HEK293 (cell line): ENCODE data around the gene S100A8.

ENCODE experiments used
- CTCF ChIA-PET: fragments of 350-600 bp; formaldehyde crosslinking; extraction: SDS; loops from one replicate; lab custom pipeline; 2021; ENCODE audit warnings: antibody characterized with exemption; lab: Yijun Ruan, JAX
- POLR2A ChIA-PET: fragments of 300-600 bp; formaldehyde crosslinking; extraction: SDS; loops from one replicate; lab custom pipeline; 2020; ENCODE audit warnings: antibody characterized with exemption, inconsistent platforms; lab: Yijun Ruan, JAX
- H3K27ac ChIP-seq: fragments of 200-500 bp; sonication (Bioruptor generic); 2 replicates; pipeline ENCODE4 v1.5.1; 2014; ENCODE audit warnings: low read depth, low read length, control low read depth, inconsistent platforms; ENCODE audit errors: extremely low read depth
- H3K36me3 ChIP-seq, 2 experiments: fragments of 200-500 bp in 1 of 2; sonication (Bioruptor generic) in 1 of 2; 1 replicate in 1 of 2; 2 replicates in 1 of 2; pipeline ENCODE4 v1.5.1; 2014 to 2017; ENCODE audit warnings: inconsistent platforms in 2 of 2, low read length in 2 of 2; ENCODE audit not compliant: control insufficient read depth in 2 of 2, insufficient read depth in 1 of 2
- H3K4me1 ChIP-seq: fragments of 200-500 bp; sonication (Bioruptor generic); 2 replicates; pipeline ENCODE4 v1.5.1; 2014; ENCODE audit warnings: mild to moderate bottlenecking, low read length, inconsistent platforms; ENCODE audit not compliant: control insufficient read depth, insufficient read depth
- H3K4me3 ChIP-seq: 2 replicates; pipeline ENCODE4 v1.5.1; 2011; ENCODE audit warnings: low read depth, mild to moderate bottlenecking, control low read depth, low read length, moderate library complexity
- H3K9me3 ChIP-seq: fragments of 200-500 bp; sonication (Bioruptor generic); 2 replicates; pipeline ENCODE4 v1.5.1; 2014; ENCODE audit warnings: low read depth, low read length, inconsistent platforms; ENCODE audit not compliant: control insufficient read depth, insufficient read depth
- EGR2 ChIP-seq: fragments of 450-650 bp; formaldehyde crosslinking; IDR thresholded peaks from 2 replicates; pipeline ENCODE4 v1.5.1; 2016; ENCODE audit warnings: low read depth, missing biosample characterization, missing genetic modification characterization
- ELK4 ChIP-seq: IDR thresholded peaks from 2 replicates; pipeline ENCODE4 v1.6.1; 2011; ENCODE audit warnings: mild to moderate bottlenecking, low read depth, low read length, borderline replicate concordance
- GLIS2 ChIP-seq: fragments of 450-650 bp; formaldehyde crosslinking; IDR thresholded peaks from 2 replicates; pipeline ENCODE4 v1.5.1; 2016; ENCODE audit warnings: missing biosample characterization, missing genetic modification characterization
- HIC1 ChIP-seq: fragments of 450-650 bp; formaldehyde crosslinking; IDR thresholded peaks from 2 replicates; pipeline ENCODE4 v1.5.1; 2016; ENCODE audit warnings: missing biosample characterization, missing genetic modification characterization
- KLF16 ChIP-seq: fragments of 450-650 bp; formaldehyde crosslinking; IDR thresholded peaks from 2 replicates; pipeline ENCODE4 v1.5.1; 2017; ENCODE audit warnings: missing biosample characterization, missing genetic modification characterization
- KLF8 ChIP-seq: fragments of 450-650 bp; formaldehyde crosslinking; IDR thresholded peaks from 2 replicates; pipeline ENCODE4 v1.5.1; 2016; ENCODE audit warnings: missing biosample characterization, missing genetic modification characterization
- ZBTB48 ChIP-seq: fragments of 450-650 bp; formaldehyde crosslinking; IDR thresholded peaks from 2 replicates; pipeline ENCODE4 v1.5.1; 2016; ENCODE audit warnings: missing biosample characterization, missing genetic modification characterization
- ZNF148 ChIP-seq: fragments of 450-650 bp; formaldehyde crosslinking; IDR thresholded peaks from 2 replicates; pipeline ENCODE4 v1.5.0; 2017; ENCODE audit warnings: missing biosample characterization, missing genetic modification characterization, borderline replicate concordance
- ZNF155 ChIP-seq: fragments of 450-650 bp; formaldehyde crosslinking; IDR thresholded peaks from 2 replicates; pipeline ENCODE4 v1.5.1; 2016; ENCODE audit warnings: missing biosample characterization, missing genetic modification characterization
- ZNF16 ChIP-seq: fragments of 450-650 bp; formaldehyde crosslinking; IDR thresholded peaks from 2 replicates; pipeline ENCODE4 v1.5.1; 2016; ENCODE audit warnings: low read depth, missing biosample characterization, missing genetic modification characterization
- ZNF175 ChIP-seq: fragments of 450-650 bp; formaldehyde crosslinking; IDR thresholded peaks from 2 replicates; pipeline ENCODE4 v1.5.1; 2016; ENCODE audit warnings: missing biosample characterization, missing genetic modification characterization
- ZNF239 ChIP-seq: fragments of 450-650 bp; formaldehyde crosslinking; IDR thresholded peaks from 2 replicates; pipeline ENCODE4 v1.5.1; 2016; ENCODE audit warnings: missing biosample characterization, missing genetic modification characterization
- ZNF302 ChIP-seq: fragments of 450-650 bp; formaldehyde crosslinking; IDR thresholded peaks from 2 replicates; pipeline ENCODE4 v1.5.1; 2016; ENCODE audit warnings: missing biosample characterization, missing genetic modification characterization, low read depth
- ZNF341 ChIP-seq: fragments of 450-650 bp; formaldehyde crosslinking; IDR thresholded peaks from 2 replicates; pipeline ENCODE4; 2016; ENCODE audit warnings: low read depth, missing biosample characterization, missing genetic modification characterization
- ZNF433 ChIP-seq: fragments of 450-650 bp; formaldehyde crosslinking; IDR thresholded peaks from 2 replicates; pipeline ENCODE4 v1.5.1; 2016; ENCODE audit warnings: missing biosample characterization, missing genetic modification characterization, low read depth
- ZNF473 ChIP-seq: fragments of 450-650 bp; formaldehyde crosslinking; IDR thresholded peaks from 2 replicates; pipeline ENCODE4 v1.5.1; 2017; ENCODE audit warnings: missing biosample characterization, missing genetic modification characterization
- ZNF488 ChIP-seq: fragments of 450-650 bp; formaldehyde crosslinking; IDR thresholded peaks from 2 replicates; pipeline ENCODE4 v1.5.1; 2016; ENCODE audit warnings: missing biosample characterization, missing genetic modification characterization
- ZNF548 ChIP-seq: fragments of 450-650 bp; formaldehyde crosslinking; IDR thresholded peaks from 2 replicates; pipeline ENCODE4 v1.5.1; 2016; ENCODE audit warnings: missing biosample characterization, missing genetic modification characterization
- ZNF626 ChIP-seq: fragments of 450-650 bp; sonication (Bioruptor Pico); formaldehyde crosslinking; IDR thresholded peaks from 2 replicates; pipeline ENCODE4 v1.5.1; 2018; ENCODE audit warnings: missing biosample characterization, missing genetic modification characterization, inconsistent platforms
- ZNF768 ChIP-seq: fragments of 450-650 bp; formaldehyde crosslinking; IDR thresholded peaks from 2 replicates; pipeline ENCODE4 v1.5.1; 2018; ENCODE audit warnings: missing biosample characterization, mild to moderate bottlenecking, missing genetic modification characterization
- ZSCAN18 ChIP-seq: fragments of 450-650 bp; formaldehyde crosslinking; IDR thresholded peaks from 2 replicates; pipeline ENCODE4 v1.5.1; 2016; ENCODE audit warnings: missing biosample characterization, missing genetic modification characterization
- ZSCAN30 ChIP-seq: fragments of 450-650 bp; IDR thresholded peaks from 2 replicates; pipeline ENCODE4 v1.5.1; 2018; ENCODE audit warnings: missing biosample characterization, mild to moderate bottlenecking, missing genetic modification characterization, moderate library complexity

S100A8 gene

GRCh38 chr1:153364156-153364555, 26.7 kb downstream of the S100A8 start (continued):
- TF ChIP-seq ZNF488 (tag by site-specific recombination) (no peak), ZSCAN18 (no peak), KLF16 (tag by site-specific recombination) (no peak), HIC1 (tag by site-specific recombination) (no peak)

GRCh38 chr1:153363641-153364040, 27.2 kb downstream of the S100A8 start:
- CTCF ChIA-PET: interaction anchor here (4.6 kb wide), 1 partner anchor 11 kb away, joined by 23 read pairs; no protein-coding TSS in a partner anchor
- Histone ChIP-seq H3K4me3 (no peak overlapping the region), H3K4me1 (no peaks in the 10 kb centered on the region), H3K27ac (no peak overlapping the region), H3K36me3 (no peaks in the 10 kb centered on the region), H3K9me3 (no peaks in the 10 kb centered on the region)
- POLR2A ChIA-PET: no interaction called here
- TF ChIP-seq ZNF16 (no peak), ZNF341 (tag by site-specific recombination) (no peak), EGR2 (tag by site-specific recombination) (no peak), ZBTB48 (tag by site-specific recombination) (no peak), ZSCAN18 (no peak), ZNF473 (tag by site-specific recombination) (no peak), ZNF302 (tag by site-specific recombination) (no peak)

- Histone ChIP-seq H3K9me3 (no peaks in the 10 kb centered on the region), H3K4me3 (no peak overlapping the region)
- CTCF ChIA-PET: interaction anchor here (0.8 to 4.6 kb wide), 2 partner anchors 9 to 13 kb away, joined by 3 to 23 read pairs; no protein-coding TSS in a partner anchor
- POLR2A ChIA-PET: no interaction called here
- TF ChIP-seq ZNF175 (tag by site-specific recombination): no peak
- no peak for TF ChIP-seq ZNF148 (tag by site-specific recombination)
- no peak for TF ChIP-seq GLIS2
- no peak for TF ChIP-seq ZNF768 (tag by site-specific recombination)
- TF ChIP-seq ZNF155 (tag by site-specific recombination): no peak
- TF ChIP-seq ELK4: no peak
- no peak for TF ChIP-seq KLF8 (tag by site-specific recombination)
- TF ChIP-seq ZNF239: no peak
- TF ChIP-seq ZNF548 (tag by site-specific recombination): no peak
- no peak for TF ChIP-seq ZSCAN30 (tag by site-specific recombination)
- no peak for TF ChIP-seq ZNF626 (tag by site-specific recombination)
- TF ChIP-seq ZNF433: no peak
- TF ChIP-seq, all 188 proteins: peak for 0
- no peak overlapping the region for H3K27ac ChIP-seq
- H3K4me1 ChIP-seq: no peaks in the 10 kb centered on the region
- H3K36me3 ChIP-seq: no peaks in the 10 kb centered on the region
These were observed 28.6 kb downstream of the S100A8 start for GRCh38 chr1:153362187-153362775.
